CD8-positive, alpha-beta memory T cell (primary cell): ENCODE data around the gene SORL1-AS1.

Experiments used
- CTCF ChIA-PET: fragments of 350-600 bp; sonication (Branson Sonifier 250); formaldehyde crosslinking; loops from one replicate; lab custom pipeline; 2021; ENCODE audit warnings: antibody characterized with exemption; lab: Charles Lee
- POLR2A ChIA-PET: fragments of 350-600 bp; sonication (Branson Sonifier 250); formaldehyde crosslinking; loops from one replicate; lab custom pipeline; 2021; ENCODE audit warnings: antibody characterized with exemption; lab: Charles Lee
- DNase-seq, 5 donors: peaks; one replicate each; pipeline versions ENCODE4 v3.0.0 to v3.0.0-alpha.2; 2020 to 2022; ENCODE audit warnings: mixed read lengths in 1 of 5
- H3K27ac ChIP-seq: one replicate; pipeline ENCODE4 v1.7.0; 2013; ENCODE audit warnings: low read depth, mild to moderate bottlenecking, low read length, moderate library complexity
- H3K27me3 ChIP-seq: 2 replicates; pipeline ENCODE4 v1.7.0; 2013; ENCODE audit warnings: low read length, mild to moderate bottlenecking; ENCODE audit not compliant: insufficient read depth, poor library complexity, severe bottlenecking
- H3K36me3 ChIP-seq: 2 replicates; pipeline ENCODE4 v1.7.0; 2013; ENCODE audit warnings: mild to moderate bottlenecking, low read length, moderate library complexity; ENCODE audit not compliant: insufficient read depth
- H3K4me1 ChIP-seq: 2 replicates; pipeline ENCODE4 v1.7.0; 2013; ENCODE audit warnings: mild to moderate bottlenecking, low read length, moderate library complexity; ENCODE audit not compliant: insufficient read depth
- H3K4me3 ChIP-seq: 2 replicates; pipeline ENCODE4 v1.7.0; 2013; ENCODE audit warnings: mild to moderate bottlenecking, low read length
- H3K9me3 ChIP-seq: 2 replicates; pipeline ENCODE4 v1.7.0; 2013; ENCODE audit warnings: mild to moderate bottlenecking, low read length
- H3K27ac Mint-ChIP-seq, 8 donors: one replicate each; pipeline ENCODE4 v1.8.0; 2020 to 2021; ENCODE audit warnings: mixed read lengths in 8 of 8, mild to moderate bottlenecking in 6 of 8, inconsistent platforms in 3 of 8, moderate library complexity in 3 of 8
- H3K27me3 Mint-ChIP-seq, 2 donors: one replicate each; pipeline ENCODE4 v1.8.0; 2020 to 2021; ENCODE audit warnings: mixed read lengths in 2 of 2, mild to moderate bottlenecking in 1 of 2, moderate library complexity in 1 of 2
- H3K36me3 Mint-ChIP-seq, 3 donors: one replicate each; pipeline ENCODE4 v1.8.0; 2020 to 2021; ENCODE audit warnings: mixed read lengths in 3 of 3, inconsistent platforms in 1 of 3, mild to moderate bottlenecking in 1 of 3
- H3K4me1 Mint-ChIP-seq, 3 donors: one replicate each; pipeline ENCODE4 v1.8.0; 2020 to 2021; ENCODE audit warnings: mixed read lengths in 3 of 3, inconsistent platforms in 1 of 3, mild to moderate bottlenecking in 1 of 3
- H3K4me3 Mint-ChIP-seq, 7 donors: one replicate each; pipeline ENCODE4 v1.8.0; 2020 to 2021; ENCODE audit warnings: mixed read lengths in 7 of 7, mild to moderate bottlenecking in 6 of 7, moderate library complexity in 4 of 7, inconsistent platforms in 2 of 7
- H3K9me3 Mint-ChIP-seq, 5 donors: one replicate each; pipeline ENCODE4 v1.8.0; 2020 to 2022; ENCODE audit warnings: mixed read lengths in 5 of 5, mild to moderate bottlenecking in 3 of 5, moderate library complexity in 2 of 5, inconsistent platforms in 1 of 5

The SORL1-AS1 gene

GRCh38 chr11:121435551-121436511, 16.9 kb downstream of the SORL1-AS1 start:
- POLR2A ChIA-PET, result no interaction called here
- Histone ChIP-seq H3K4me1 (peaks cover 6% of the 10 kb centered on the region), H3K4me3 (no peak overlapping the region), H3K27ac (no peak overlapping the region), H3K9me3 (no peaks in the 10 kb centered on the region), H3K36me3 (no peaks in the 10 kb centered on the region), H3K27me3 (no peaks in the 10 kb centered on the region)
- Mint-ChIP-seq H3K27ac (peak overlapping the region in 4 of 8 donors; percentile 20 to 82 (median 58)), H3K36me3 (no peaks in the 10 kb centered on the region), H3K4me1 (peaks cover 20 to 30% (median 26%) of the 10 kb centered on the region in 3 donors), H3K4me3 (no peak overlapping the region), H3K27me3 (no peaks in the 10 kb centered on the region), H3K9me3 (no peaks in the 10 kb centered on the region)
- no peak for DNase-seq
- CTCF ChIA-PET, result interaction anchor here (1.5 kb wide), 1 partner anchor 114 kb away, joined by 3 read pairs; no protein-coding TSS in a partner anchor

DNA sequence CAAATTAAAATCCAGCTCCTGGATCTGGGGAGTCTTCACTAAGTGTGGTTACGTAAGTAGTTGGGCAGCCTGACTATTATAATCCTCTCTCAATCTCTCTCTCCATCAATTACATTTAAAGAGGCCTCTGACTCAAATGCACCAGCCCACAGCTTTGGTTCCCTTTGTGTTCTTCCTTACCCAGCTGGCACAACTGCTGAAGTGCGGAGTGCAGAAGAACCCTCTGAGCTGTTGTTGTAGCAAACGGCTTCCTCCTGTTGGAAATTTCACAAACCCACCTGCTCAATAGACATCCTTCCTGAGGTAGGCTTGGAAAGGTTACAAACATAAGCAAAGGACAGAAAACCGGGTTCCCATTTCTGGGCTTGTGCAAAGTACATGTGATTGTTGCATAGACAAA, 17.6 kb downstream of the SORL1-AS1 start:
- CTCF ChIA-PET, result interaction anchor here (1.5 kb wide), 1 partner anchor 113 kb away, joined by 3 read pairs; no protein-coding TSS in a partner anchor
- DNase-seq, result no peak
- peak overlapping the region in 1 of 8 donors; percentile 55 for H3K27ac Mint-ChIP-seq
- no peaks in the 10 kb centered on the region for H3K9me3 Mint-ChIP-seq
- POLR2A ChIA-PET, result no interaction called here
- Histone ChIP-seq H3K4me1 (peaks cover 6% of the 10 kb centered on the region), H3K27ac (no peak overlapping the region), H3K4me3 (no peak overlapping the region), H3K27me3 (no peaks in the 10 kb centered on the region), H3K36me3 (no peaks in the 10 kb centered on the region), H3K9me3 (no peaks in the 10 kb centered on the region)
- H3K4me3 Mint-ChIP-seq, result no peak overlapping the region
- no peaks in the 10 kb centered on the region for H3K27me3 Mint-ChIP-seq
- H3K36me3 Mint-ChIP-seq, result no peaks in the 10 kb centered on the region
- H3K4me1 Mint-ChIP-seq, result peaks cover 20 to 30% (median 26%) of the 10 kb centered on the region in 3 donors

DNA sequence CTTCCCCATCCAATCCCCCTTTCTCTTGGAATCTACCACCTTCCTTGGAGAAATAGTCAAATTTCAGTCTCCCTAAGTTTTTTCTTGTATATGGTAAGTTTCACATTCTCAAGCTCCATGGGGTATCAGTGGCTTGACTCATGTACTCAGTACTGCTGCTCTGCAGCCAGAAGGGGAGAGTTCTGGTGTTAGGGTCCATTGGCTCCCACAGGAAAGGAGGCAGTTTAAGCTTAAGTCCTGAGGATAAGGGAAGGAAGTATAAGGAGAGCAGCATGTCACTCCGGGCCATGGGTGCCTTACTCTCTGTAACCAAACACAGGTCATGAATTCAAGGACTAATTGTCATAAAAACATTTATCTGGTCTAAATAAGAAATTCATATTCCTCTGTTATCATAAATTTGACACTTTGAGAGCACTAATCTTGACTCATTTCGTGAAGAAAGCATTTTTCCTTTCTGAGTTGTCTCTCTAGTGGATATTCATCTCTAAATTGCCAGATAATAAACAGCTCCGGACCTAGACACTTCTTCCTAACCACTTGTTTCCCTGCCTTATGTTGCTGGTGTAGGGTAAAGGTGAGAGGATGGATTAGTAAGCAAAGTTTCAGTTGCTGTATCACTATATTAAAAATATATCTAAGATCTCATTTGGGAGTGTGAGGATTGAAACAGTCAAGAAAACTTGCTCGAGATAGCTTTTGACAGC, 20.8 kb downstream of the SORL1-AS1 start:
- CTCF ChIA-PET, result interaction anchor here (0.6 to 1.3 kb wide), 3 partner anchors 14 to 1622 kb away, joined by 3 to 4 read pairs (median 4); no protein-coding TSS in a partner anchor
- Histone ChIP-seq H3K27ac (no peak overlapping the region), H3K9me3 (no peaks in the 10 kb centered on the region), H3K27me3 (no peaks in the 10 kb centered on the region), H3K4me3 (no peak overlapping the region), H3K36me3 (no peaks in the 10 kb centered on the region), H3K4me1 (peaks cover 13% of the 10 kb centered on the region)
- Mint-ChIP-seq H3K27ac (peak overlapping the region in 2 of 8 donors; percentile 21 to 75), H3K27me3 (no peaks in the 10 kb centered on the region), H3K4me1 (peaks cover 19 to 30% (median 30%) of the 10 kb centered on the region in 3 donors), H3K4me3 (no peak overlapping the region), H3K9me3 (no peaks in the 10 kb centered on the region), H3K36me3 (peaks cover 0 to 2% (median 0%) of the 10 kb centered on the region in 3 donors)
- POLR2A ChIA-PET, result interaction anchor here (0.6 kb wide), 1 partner anchor 23 kb away, joined by 8 read pairs; no protein-coding TSS in a partner anchor
- no peak for DNase-seq

DNA sequence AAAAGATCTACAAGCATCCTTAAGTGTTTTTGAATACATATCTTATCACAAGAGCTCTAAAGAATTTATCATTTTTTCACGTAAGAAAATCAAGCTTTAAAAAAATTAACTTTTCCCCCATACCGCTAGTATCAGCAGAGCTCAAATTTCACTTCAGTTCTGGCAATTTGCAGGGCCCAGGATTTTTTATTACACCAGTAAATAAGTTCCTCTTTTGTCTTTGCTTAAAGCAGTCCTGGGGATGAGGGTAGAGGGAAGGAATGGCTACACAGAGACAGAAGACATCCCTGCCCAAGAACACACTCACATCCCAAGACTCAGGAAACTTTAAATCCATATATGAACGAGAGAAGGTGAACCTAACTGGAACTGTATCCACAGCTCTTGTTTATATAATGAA, 23.2 kb downstream of the SORL1-AS1 start:
- no peaks in the 10 kb centered on the region for H3K27me3 Mint-ChIP-seq
- H3K4me1 Mint-ChIP-seq, result peaks cover 12 to 33% (median 21%) of the 10 kb centered on the region in 3 donors
- peaks cover 0 to 4% (median 0%) of the 10 kb centered on the region in 3 donors for H3K36me3 Mint-ChIP-seq
- CTCF ChIA-PET, result interaction anchor here (1.0 kb wide), 1 partner anchor 12 kb away, joined by 3 read pairs; no protein-coding TSS in a partner anchor
- Histone ChIP-seq H3K36me3 (no peaks in the 10 kb centered on the region), H3K4me3 (no peak overlapping the region), H3K9me3 (no peaks in the 10 kb centered on the region), H3K27ac (no peak overlapping the region), H3K27me3 (no peaks in the 10 kb centered on the region), H3K4me1 (peaks cover 13% of the 10 kb centered on the region)
- POLR2A ChIA-PET, result interaction anchor here (1.2 kb wide), 1 partner anchor 22 kb away, joined by 3 read pairs; no protein-coding TSS in a partner anchor
- H3K4me3 Mint-ChIP-seq, result no peak overlapping the region
- no peak overlapping the region for H3K27ac Mint-ChIP-seq
- no peaks in the 10 kb centered on the region for H3K9me3 Mint-ChIP-seq
- DNase-seq, result no peak

DNA sequence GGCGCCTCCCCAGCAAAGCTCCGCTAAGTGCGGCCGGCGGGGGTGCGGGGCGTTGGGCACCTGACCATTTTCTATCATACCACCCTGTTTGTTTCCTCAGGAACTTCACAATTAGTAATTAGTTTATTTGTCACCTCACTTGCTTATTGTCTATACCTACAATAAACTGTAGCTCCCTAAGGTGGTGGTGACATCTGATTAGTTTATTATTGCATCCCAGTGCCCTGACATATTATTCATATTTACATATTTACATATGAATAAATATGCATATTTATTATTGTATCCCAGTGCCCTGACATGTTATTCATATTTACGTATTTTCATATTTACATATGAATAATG, 25.4 kb downstream of the SORL1-AS1 start:
- ChIA-PET CTCF (interaction anchor here (0.9 to 1.6 kb wide), 3 partner anchors 19 to 24 kb away, joined by 3 to 5 read pairs (median 4); no protein-coding TSS in a partner anchor), POLR2A (interaction anchor here (0.6 to 2.4 kb wide), 5 partner anchors 22 to 136 kb away, joined by 3 to 6 read pairs (median 5); no protein-coding TSS in a partner anchor)
- Mint-ChIP-seq H3K36me3 (peaks cover 0 to 4% (median 0%) of the 10 kb centered on the region in 3 donors), H3K9me3 (no peaks in the 10 kb centered on the region), H3K27me3 (no peaks in the 10 kb centered on the region), H3K4me1 (peaks cover 26 to 55% (median 43%) of the 10 kb centered on the region in 3 donors), H3K4me3 (peak overlapping the region; percentile 19 to 74 (median 49)), H3K27ac (no peak overlapping the region)
- no peaks in the 10 kb centered on the region for H3K9me3 ChIP-seq
- H3K27ac ChIP-seq, result no peak overlapping the region
- peaks cover 24% of the 10 kb centered on the region for H3K4me1 ChIP-seq
- H3K36me3 ChIP-seq, result no peaks in the 10 kb centered on the region
- no peak for DNase-seq
- H3K4me3 ChIP-seq, result peak overlapping the region; percentile 64
- no peaks in the 10 kb centered on the region for H3K27me3 ChIP-seq

DNA sequence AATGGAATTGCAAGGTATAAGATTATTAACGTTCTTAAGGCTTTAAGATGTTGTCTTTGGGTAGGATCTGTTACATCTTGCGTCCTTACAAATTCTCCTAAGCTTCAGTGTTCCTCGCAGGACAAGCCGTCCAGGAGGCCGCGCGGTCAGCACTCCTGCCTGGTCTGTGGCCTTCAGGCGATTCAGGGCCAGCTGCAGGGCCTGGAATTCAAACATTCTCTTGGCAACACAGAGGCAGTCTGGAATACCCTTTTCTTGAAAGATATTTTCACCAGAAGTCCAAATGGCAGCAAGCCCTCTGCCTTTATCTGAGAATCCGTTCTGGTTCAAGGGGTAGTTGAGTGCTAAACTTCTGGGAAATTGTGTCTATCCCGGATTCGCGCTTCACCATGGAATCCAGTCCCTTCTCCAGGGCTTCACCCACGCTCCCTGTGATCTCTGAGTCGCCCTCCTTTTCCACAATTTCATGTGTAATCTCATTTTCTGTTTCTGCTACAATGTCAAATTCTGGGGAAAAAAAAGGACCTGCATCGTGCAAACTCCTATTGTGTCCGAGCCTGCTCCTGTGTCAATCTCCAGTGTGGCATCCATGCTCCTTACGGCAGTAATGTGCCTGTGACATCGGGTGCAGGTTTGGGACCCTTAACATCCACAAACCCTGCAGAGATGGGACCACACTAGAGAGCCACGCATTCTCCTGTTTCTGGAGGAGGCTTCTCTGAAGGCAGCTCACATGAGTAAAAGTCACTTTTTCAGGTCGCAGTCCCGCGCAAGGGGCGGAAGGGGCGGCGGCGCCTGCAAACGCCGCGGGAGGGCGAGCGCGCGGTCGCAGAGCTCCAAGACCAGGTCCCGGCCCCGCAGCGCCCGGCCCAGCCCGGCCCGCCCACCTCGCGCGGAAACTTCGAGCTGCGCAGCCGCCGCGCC, 26.0 kb downstream of the SORL1-AS1 start:
- H3K4me1 ChIP-seq, result peaks cover 31% of the 10 kb centered on the region
- Mint-ChIP-seq H3K4me1 (peaks cover 30 to 59% (median 49%) of the 10 kb centered on the region in 3 donors), H3K27me3 (no peaks in the 10 kb centered on the region), H3K36me3 (peaks cover 0 to 4% (median 0%) of the 10 kb centered on the region in 3 donors), H3K4me3 (peak overlapping the region; percentile 19 to 81 (median 75)), H3K9me3 (no peaks in the 10 kb centered on the region), H3K27ac (peak overlapping the region in 3 of 8 donors; percentile 36 to 70 (median 45))
- no peaks in the 10 kb centered on the region for H3K27me3 ChIP-seq
- POLR2A ChIA-PET, result interaction anchor here (0.5 to 2.4 kb wide), 6 partner anchors 22 to 1929 kb away, joined by 3 to 6 read pairs (median 4); no protein-coding TSS in a partner anchor
- peak; percentile 23 to 53 (median 27) for DNase-seq
- CTCF ChIA-PET, result interaction anchor here (0.9 to 1.7 kb wide), 4 partner anchors 20 to 24 kb away, joined by 3 to 5 read pairs (median 4); no protein-coding TSS in a partner anchor
- H3K9me3 ChIP-seq, result no peaks in the 10 kb centered on the region
- H3K27ac ChIP-seq, result no peak overlapping the region
- no peaks in the 10 kb centered on the region for H3K36me3 ChIP-seq
- H3K4me3 ChIP-seq, result peak overlapping the region; percentile 64

DNA sequence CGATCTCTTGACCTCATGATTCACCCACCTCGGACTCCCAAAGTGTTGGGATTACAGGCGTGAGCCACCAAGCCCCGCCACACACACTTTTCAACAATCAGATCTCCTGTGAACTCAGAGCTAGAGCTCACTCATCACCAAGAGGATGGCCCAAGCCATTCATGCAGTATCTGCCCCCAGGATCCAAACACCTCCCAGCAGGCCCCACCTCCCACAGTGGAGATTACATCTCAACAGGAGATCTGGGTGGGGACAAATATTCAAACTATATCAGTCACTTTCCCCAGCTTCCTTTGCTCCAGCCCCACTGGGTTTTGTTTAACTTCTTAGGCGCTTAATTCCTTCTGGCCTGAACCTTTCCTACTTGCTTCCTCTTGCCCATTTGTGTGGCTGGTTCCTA, 26.9 kb downstream of the SORL1-AS1 start:
- Mint-ChIP-seq H3K27me3 (no peaks in the 10 kb centered on the region), H3K36me3 (peaks cover 0 to 4% (median 0%) of the 10 kb centered on the region in 3 donors), H3K4me1 (peaks cover 35 to 63% (median 52%) of the 10 kb centered on the region in 3 donors), H3K27ac (no peak overlapping the region), H3K4me3 (peak overlapping the region in 3 of 7 donors; percentile 4 to 19 (median 5)), H3K9me3 (no peaks in the 10 kb centered on the region)
- no peaks in the 10 kb centered on the region for H3K9me3 ChIP-seq
- H3K36me3 ChIP-seq, result no peaks in the 10 kb centered on the region
- DNase-seq, result no peak
- H3K27ac ChIP-seq, result no peak overlapping the region
- H3K4me1 ChIP-seq, result peaks cover 40% of the 10 kb centered on the region
- ChIA-PET CTCF (interaction anchor here (1.5 to 1.7 kb wide), 3 partner anchors 24 to 166 kb away, joined by 4 to 5 read pairs (median 4); no protein-coding TSS in a partner anchor), POLR2A (interaction anchor here (0.5 kb wide), 1 partner anchor 1930 kb away, joined by 3 read pairs; no protein-coding TSS in a partner anchor)
- H3K4me3 ChIP-seq, result no peak overlapping the region
- H3K27me3 ChIP-seq, result no peaks in the 10 kb centered on the region
